IMR-90 (cell line): ENCODE results near the gene MOB2. TPM values are rescaled to one million over a fixed set of nuclear protein-coding genes. Genes with fewer than 3 reads are reported as not detected.

Source experiments
- ATAC-seq: fragments of 200-7000 bp; cut with Tn5 transposase; 2 replicates; pipeline ENCODE4 v1.9.1; 2020; ENCODE audit warnings: low read depth, mild to moderate bottlenecking, moderate library complexity
- BruUV-seq: library from RNA; stranded (reverse); fragments of 400-500 nt; replicated peaks from 2 replicates; lab custom pipeline; 2021; lab: Mats Ljungman, UMichigan
- CTCF ChIA-PET: fragments of 300-600 bp; formaldehyde crosslinking; extraction: SDS; loops from one replicate; lab custom pipeline; 2021; ENCODE audit warnings: antibody characterized with exemption; lab: Yijun Ruan, JAX
- POLR2A ChIA-PET: fragments of 300-600 bp; sonication (Branson Sonifier 250); formaldehyde crosslinking; loops from one replicate; lab custom pipeline; 2022; ENCODE audit warnings: antibody characterized with exemption; ENCODE audit not compliant: unreplicated experiment; lab: Charles Lee
- DNase-seq: peaks from one replicate; pipeline ENCODE4 v3.0.0; 2013
- H2AFZ ChIP-seq: replicated peaks from 2 replicates; pipeline ENCODE3; 2013; ENCODE audit warnings: low read length, mild to moderate bottlenecking; ENCODE audit not compliant: poor library complexity
- H2AK5ac ChIP-seq: 2 replicates; pipeline ENCODE4 v1.6.1; 2013; ENCODE audit warnings: low read depth, low read length, inconsistent platforms
- H2AK9ac ChIP-seq: replicated peaks from 2 replicates; pipeline ENCODE3; 2013; ENCODE audit warnings: mild to moderate bottlenecking, low read depth, low read length, moderate library complexity; ENCODE audit not compliant: poor library complexity
- H2BK120ac ChIP-seq: 2 replicates; pipeline ENCODE4 v1.6.1; 2013; ENCODE audit warnings: low read depth, low read length, inconsistent platforms
- H2BK15ac ChIP-seq: 3 replicates; pipeline ENCODE4 v1.6.1; 2013; ENCODE audit warnings: low read depth, low read length, inconsistent platforms
- H2BK20ac ChIP-seq: 2 replicates; pipeline ENCODE4 v1.6.1; 2013; ENCODE audit warnings: low read depth, mild to moderate bottlenecking, inconsistent platforms, low read length, moderate library complexity
- H2BK5ac ChIP-seq: 2 replicates; pipeline ENCODE4 v1.6.1; 2013; ENCODE audit warnings: mild to moderate bottlenecking, low read depth, low read length, inconsistent platforms; ENCODE audit not compliant: poor library complexity, severe bottlenecking
- H3K14ac ChIP-seq: replicated peaks from 2 replicates; pipeline ENCODE4 v1.6.1; 2013; ENCODE audit warnings: low read depth, low read length, inconsistent platforms
- H3K18ac ChIP-seq: 2 replicates; pipeline ENCODE4 v1.6.1; 2013; ENCODE audit warnings: low read depth, low read length, control low read depth
- H3K23ac ChIP-seq: 2 replicates; pipeline ENCODE4 v1.6.1; 2013; ENCODE audit warnings: low read depth, low read length, inconsistent platforms
- H3K27ac ChIP-seq: 2 replicates; pipeline ENCODE4 v1.5.1; 2013; ENCODE audit warnings: mild to moderate bottlenecking, control low read depth, low read length; ENCODE audit not compliant: insufficient read depth
- H3K27me3 ChIP-seq: 2 replicates; pipeline ENCODE4 v1.6.1; 2013; ENCODE audit warnings: low read length; ENCODE audit not compliant: control insufficient read depth, insufficient read depth
- H3K36me3 ChIP-seq: 2 replicates; pipeline ENCODE4 v1.6.1; 2013; ENCODE audit warnings: low read length, mixed read lengths; ENCODE audit not compliant: control insufficient read depth, insufficient read depth
- H3K4ac ChIP-seq: 2 replicates; pipeline ENCODE4 v1.6.1; 2013; ENCODE audit warnings: low read depth, low read length, inconsistent platforms
- H3K4me1 ChIP-seq: 2 replicates; pipeline ENCODE4 v1.6.1; 2013; ENCODE audit warnings: low read length, mixed read lengths; ENCODE audit not compliant: control insufficient read depth, insufficient read depth
- H3K4me2 ChIP-seq: 2 replicates; pipeline ENCODE4 v1.6.1; 2013; ENCODE audit warnings: low read depth, mild to moderate bottlenecking, control low read depth, low read length, moderate library complexity
- H3K4me3 ChIP-seq: 2 replicates; pipeline ENCODE4 v1.5.1; 2013; ENCODE audit warnings: low read depth, mild to moderate bottlenecking, control low read depth, low read length, moderate library complexity; ENCODE audit not compliant: insufficient read depth
- H3K56ac ChIP-seq: 2 replicates; pipeline ENCODE4 v1.6.1; 2013; ENCODE audit warnings: low read length, inconsistent platforms; ENCODE audit not compliant: insufficient read depth; ENCODE audit errors: extremely low read depth
- H3K79me1 ChIP-seq, 2 experiments: 2 replicates each; pipeline ENCODE4 v1.6.1; 2013; ENCODE audit warnings: low read length in 2 of 2, inconsistent platforms in 1 of 2, low read depth in 1 of 2
- H3K9ac ChIP-seq: 2 replicates; pipeline ENCODE4 v1.6.1; 2013; ENCODE audit warnings: low read depth, low read length, control low read depth
- H3K9me1 ChIP-seq: 2 replicates; pipeline ENCODE4 v1.6.1; 2013; ENCODE audit warnings: low read length, inconsistent platforms; ENCODE audit not compliant: insufficient read depth
- H3K9me3 ChIP-seq: 2 replicates; pipeline ENCODE4 v1.6.1; 2013; ENCODE audit warnings: low read length; ENCODE audit not compliant: control insufficient read depth, insufficient read depth
- H4K20me1 ChIP-seq: 2 replicates; pipeline ENCODE4 v1.6.1; 2013; ENCODE audit warnings: low read length, inconsistent platforms; ENCODE audit not compliant: insufficient read depth
- H4K5ac ChIP-seq: 2 replicates; pipeline ENCODE4 v1.6.1; 2013; ENCODE audit warnings: mild to moderate bottlenecking, low read depth, low read length, control low read depth
- H4K8ac ChIP-seq, 2 experiments: 2 replicates each; pipeline ENCODE4 v1.6.1; 2013; ENCODE audit warnings: low read depth in 2 of 2, low read length in 2 of 2, control low read depth in 1 of 2, inconsistent platforms in 1 of 2
- H4K91ac ChIP-seq: 2 replicates; pipeline ENCODE4 v1.6.1; 2013; ENCODE audit warnings: low read depth, low read length, inconsistent platforms; ENCODE audit not compliant: insufficient read depth
- BHLHE40 ChIP-seq: fragments of 150-350 bp; IDR thresholded peaks from 2 replicates; pipeline ENCODE4 v1.6.1; 2016; ENCODE audit warnings: mild to moderate bottlenecking, low read depth, low read length
- CEBPB ChIP-seq: IDR thresholded peaks from 2 replicates; pipeline ENCODE4 v1.6.1; 2012; ENCODE audit warnings: low read depth, low read length, improper control_type of control experiment
- CHD1 ChIP-seq: IDR thresholded peaks from 2 replicates; pipeline ENCODE4 v1.6.1; 2012; ENCODE audit warnings: low read depth, low read length, improper control_type of control experiment
- CTCF ChIP-seq: conservative IDR thresholded peaks from 2 replicates; pipeline ENCODE4 v1.5.1; 2012; ENCODE audit warnings: mild to moderate bottlenecking, low read depth, low read length, improper control_type of control experiment
- ELK1 ChIP-seq: fragments of 150-350 bp; IDR thresholded peaks from 2 replicates; pipeline ENCODE4 v1.6.1; 2016; ENCODE audit warnings: low read depth, mild to moderate bottlenecking, low read length, moderate library complexity, borderline replicate concordance
- FOS ChIP-seq: fragments of 150-350 bp; IDR thresholded peaks from 2 replicates; pipeline ENCODE4 v1.6.1; 2016; ENCODE audit warnings: low read depth, low read length
- MAFK ChIP-seq: IDR thresholded peaks from 2 replicates; pipeline ENCODE4 v1.6.1; 2012; ENCODE audit warnings: low read depth, low read length, improper control_type of control experiment
- MAZ ChIP-seq: IDR thresholded peaks from 2 replicates; pipeline ENCODE4 v1.6.1; 2012; ENCODE audit warnings: low read depth, mild to moderate bottlenecking, low read length, improper control_type of control experiment, moderate library complexity, borderline replicate concordance
- MXI1 ChIP-seq: IDR thresholded peaks from 2 replicates; pipeline ENCODE4 v1.6.1; 2012; ENCODE audit warnings: low read depth, mild to moderate bottlenecking, low read length, moderate library complexity, borderline replicate concordance
- NFE2L2 ChIP-seq: fragments of 150-350 bp; IDR thresholded peaks from 2 replicates; pipeline ENCODE4 v1.6.1; 2016; ENCODE audit warnings: low read depth, mild to moderate bottlenecking, low read length
- POLR2A ChIP-seq: IDR thresholded peaks from 2 replicates; pipeline ENCODE4 v1.6.1; 2012; ENCODE audit warnings: mild to moderate bottlenecking, low read depth, low read length
- RAD21 ChIP-seq: IDR thresholded peaks from 2 replicates; pipeline ENCODE4 v1.6.1; 2012; ENCODE audit warnings: low read length, improper control_type of control experiment
- RCOR1 ChIP-seq: IDR thresholded peaks from 2 replicates; pipeline ENCODE4 v1.6.1; 2012; ENCODE audit warnings: mild to moderate bottlenecking, low read length, improper control_type of control experiment; ENCODE audit not compliant: insufficient replicate concordance
- RFX5 ChIP-seq: IDR thresholded peaks from 2 replicates; pipeline ENCODE4 v1.8.0; 2012; ENCODE audit warnings: low read depth, mild to moderate bottlenecking, low read length, moderate library complexity
- SMC3 ChIP-seq: fragments of 150-350 bp; IDR thresholded peaks from 2 replicates; pipeline ENCODE4 v1.6.1; 2016; ENCODE audit warnings: low read depth, mild to moderate bottlenecking, antibody characterized with exemption, low read length, moderate library complexity
- USF2 ChIP-seq: fragments of 150-350 bp; IDR thresholded peaks from 2 replicates; pipeline ENCODE4 v1.6.1; 2017; ENCODE audit warnings: mild to moderate bottlenecking, antibody characterized with exemption, low read length, low read depth
- WGBS, 2 experiments: methylation state at CpG; one replicate each; pipeline versions ENCODE4 v1.1.5 to v1.1.7; 2013; ENCODE audit warnings: missing lambda C conversion rate in 2 of 2; ENCODE audit not compliant: insufficient read length in 1 of 2; ENCODE audit errors: extremely low coverage in 2 of 2; 5-methylcytosine and 5-hydroxymethylcytosine counted together
- dilution Hi-C: fragments of 300-500 bp; cut with HindIII; formaldehyde crosslinking; loops from one replicate; pipeline ENCODE4 v1.14.3; 2018; ENCODE audit warnings: low sequenced_read_pairs; ENCODE audit not compliant: unreplicated experiment
- in situ Hi-C: fragments of 300-500 bp; cut with MboI; formaldehyde crosslinking; loops from 3 replicates; pipeline ENCODE4 v1.14.3; 2019; ENCODE audit warnings: low sequenced_read_pairs, inconsistent platforms, mixed read lengths
- intact Hi-C: fragments of 100-400 bp; cut with micrococcal nuclease; formaldehyde crosslinking; loops from 2 replicates; pipeline ENCODE4 v1.10.0; 2022
- polyA plus RNA-seq, 3 experiments: library from polyadenylated mRNA; depleted of rRNA; stranded (reverse); fragments of >200 nt; gene quantifications; 2 replicates each; pipeline ENCODE4 v1.2.3, GENCODE V29; 2012; ENCODE audit warnings: low replicate concordance in 1 of 3
- total RNA-seq: library from RNA; depleted of rRNA; stranded (reverse); fragments of >200 nt; gene quantifications from 2 replicates; pipeline ENCODE4 v1.2.3, GENCODE V29; 2012

The MOB2 gene
- total and polyA plus RNA-seq, 2 of the 4 experiments (the other 2 are of a cell fraction), result 23.7 to 36.2 TPM

GRCh38 chr11:1532606-1533341, 46.2 kb upstream of the MOB2 start:
- peaks cover 9% of the 10 kb centered on the region for H3K36me3 ChIP-seq
- 89% methylated on average over 13 of the region's 20 CpGs; no CpG with 5 or more reads in 1 of the 2 experiments for WGBS, 2 experiments
- ATAC-seq (no peak), DNase-seq (no peak)
- H4K20me1 ChIP-seq, result peaks cover 89% of the 10 kb centered on the region
- no peaks in the 10 kb centered on the region for H3K9me3 ChIP-seq
- no peak overlapping the region for H2AFZ ChIP-seq
- no TSS peak for BruUV-seq
- no peak overlapping the region for H2BK20ac ChIP-seq
- intact Hi-C loops, result no loop called here
- in situ Hi-C loops, result no loop called here
- no peak overlapping the region for H3K9ac ChIP-seq
- H3K4ac ChIP-seq, result no peak overlapping the region
- ChIA-PET CTCF (no interaction called here), POLR2A (no interaction called here)
- H2BK15ac ChIP-seq, result no peak overlapping the region
- no peak overlapping the region for H3K4me3 ChIP-seq
- H3K23ac ChIP-seq, result no peak overlapping the region
- H3K14ac ChIP-seq, result no peak overlapping the region
- H2AK9ac ChIP-seq, result no peak overlapping the region
- H3K27ac ChIP-seq, result no peak overlapping the region
- H2AK5ac ChIP-seq, result no peak overlapping the region
- H3K27me3 ChIP-seq, result peaks cover under 1% of the 10 kb centered on the region
- H4K8ac ChIP-seq, result no peak overlapping the region
- no peak overlapping the region for H3K4me2 ChIP-seq
- no peak overlapping the region for H2BK5ac ChIP-seq
- H2BK120ac ChIP-seq, result no peak overlapping the region
- peaks cover 38 to 89% of the 10 kb centered on the region in 2 experiments for H3K79me1 ChIP-seq
- no peak overlapping the region for H3K18ac ChIP-seq
- H3K9me1 ChIP-seq, result peaks cover 19% of the 10 kb centered on the region
- H3K56ac ChIP-seq, result no peak overlapping the region
- TF ChIP-seq NFE2L2 (no peak), MAZ (no peak), RAD21 (no peak), POLR2A (no peak), CEBPB (no peak), CHD1 (no peak), FOS (no peak), RFX5 (no peak), MAFK (no peak), USF2 (no peak), RCOR1 (no peak), MXI1 (no peak), SMC3 (no peak), CTCF (no peak), BHLHE40 (no peak), ELK1 (no peak)
- H4K5ac ChIP-seq, result no peak overlapping the region
- peaks cover 3% of the 10 kb centered on the region; the same call in 1 of the 2 replicates for H3K4me1 ChIP-seq
- dilution Hi-C loops, result no loop called here
- no peak overlapping the region for H4K91ac ChIP-seq
